DMS 273 (cell line): ENCODE results near the gene IPO11.
"Not testable (repeated sequence)": the region's sequence is repeated elsewhere in the genome, so short reads cannot be mapped to it uniquely, and the experiment has no call there.

Source experiments
- DNase-seq: peaks from one replicate; lab custom pipeline; 2025; ENCODE audit not compliant: unreplicated experiment; lab: John Stamatoyannopoulos, UW

Gene IPO11

DNA sequence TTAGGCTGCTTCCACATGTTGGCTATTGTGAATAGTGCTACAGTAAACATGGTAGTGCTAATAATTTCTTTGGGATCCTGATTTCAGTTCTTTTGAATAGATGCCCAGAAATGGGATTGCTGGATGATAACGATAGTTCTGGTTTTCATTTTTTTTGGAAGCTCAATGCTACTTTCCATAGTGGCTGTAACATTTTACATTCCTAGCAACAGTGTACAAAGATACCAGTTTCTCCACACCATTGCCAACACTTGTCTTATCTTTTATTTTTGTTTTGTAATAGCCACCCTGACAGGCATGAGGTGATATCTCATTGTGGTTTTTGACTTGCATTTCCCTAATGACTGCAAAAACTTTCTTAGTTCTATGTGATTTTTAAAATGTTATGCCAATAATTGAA, 97.2 kb downstream of the IPO11 start:
- DNase-seq, result no peak

DNA sequence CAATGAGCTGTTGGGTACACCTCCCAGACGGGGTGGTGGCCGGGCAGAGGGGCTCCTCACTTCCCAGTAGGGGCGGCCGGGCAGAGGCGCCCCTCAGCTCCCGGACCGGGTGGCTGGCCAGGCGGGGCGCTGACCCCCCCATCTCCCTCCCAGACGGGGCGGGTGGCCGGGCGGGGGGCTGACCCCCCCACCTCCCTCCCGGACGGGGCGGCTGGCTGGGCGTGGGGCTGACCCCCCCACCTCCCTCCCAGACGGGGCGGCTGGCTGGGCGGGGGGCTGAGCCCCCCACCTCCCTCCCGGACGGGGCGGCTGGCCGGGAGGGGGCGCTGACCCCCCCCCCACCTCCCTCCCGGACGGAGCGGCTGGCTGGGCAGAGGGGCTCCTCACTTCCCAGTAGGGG, 100.5 kb downstream of the IPO11 start:
- not testable (repeated sequence) for DNase-seq

DNA sequence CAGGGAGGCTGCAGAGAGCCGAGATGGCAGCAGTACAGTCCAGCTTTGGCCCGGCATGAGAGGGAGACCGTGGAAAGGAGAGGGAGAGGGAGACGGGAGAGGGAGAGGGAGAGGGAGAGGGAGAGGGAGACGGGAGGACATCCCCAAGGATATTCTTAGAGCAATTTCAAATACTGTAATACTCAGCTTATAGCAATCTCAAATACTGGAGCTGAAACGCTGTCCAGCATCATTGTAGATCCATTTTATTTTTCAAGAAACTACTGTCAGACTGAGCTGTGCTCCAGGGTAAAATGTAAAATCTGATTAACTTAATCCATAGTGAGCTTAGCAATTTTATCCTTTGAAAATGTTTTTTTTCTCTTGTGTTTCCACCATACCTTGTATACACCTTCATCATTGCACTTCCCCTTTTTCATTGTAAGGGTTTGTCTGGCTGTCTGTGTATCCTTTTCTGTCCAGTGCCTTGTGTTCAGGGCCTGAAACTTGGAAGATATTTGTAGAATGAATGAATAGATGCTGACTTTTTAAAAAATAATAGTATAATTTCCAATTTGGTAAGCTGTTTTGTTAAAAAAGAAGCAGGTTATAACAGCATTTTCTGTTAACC, 102.1 kb downstream of the IPO11 start:
- no peak for DNase-seq

DNA sequence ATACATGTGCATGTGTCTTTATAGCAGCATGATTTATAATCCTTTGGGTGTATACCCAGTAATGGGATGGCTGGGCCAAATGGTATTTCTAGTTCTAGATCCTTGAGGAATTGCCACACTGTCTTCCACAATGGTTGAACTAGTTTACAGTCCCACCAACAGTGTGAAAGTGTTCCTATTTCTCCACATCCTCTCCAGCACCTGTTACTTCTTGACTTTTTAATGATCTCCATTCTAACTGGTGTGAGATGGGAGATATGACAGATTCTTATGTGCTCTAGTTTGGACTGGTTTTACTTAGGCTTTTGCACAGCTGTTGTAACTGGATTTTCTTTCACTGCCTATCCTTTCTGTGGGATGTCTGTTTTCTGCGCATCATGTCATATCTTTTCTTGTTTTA, 108.2 kb downstream of the IPO11 start:
- DNase-seq, result not testable (repeated sequence)

DNA sequence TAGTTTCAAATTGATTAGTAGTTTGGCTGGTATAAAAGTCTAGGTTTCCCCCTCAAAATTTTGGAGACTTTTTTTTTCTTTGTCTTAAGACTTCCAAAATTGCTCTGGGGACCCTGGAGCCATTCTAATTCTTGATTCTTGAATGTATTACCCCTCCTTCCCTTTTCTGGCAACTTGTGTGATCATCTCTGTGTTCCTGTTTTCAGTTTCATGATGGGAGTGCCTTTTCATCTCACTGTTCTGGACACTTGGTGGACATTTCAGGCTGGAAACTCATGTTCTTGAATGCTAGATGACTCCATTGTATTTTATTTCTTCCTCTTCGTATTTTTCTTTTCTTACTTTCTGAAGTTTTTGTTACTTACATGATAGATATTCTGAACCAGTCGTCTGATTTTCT, 108.8 kb downstream of the IPO11 start:
- no peak for DNase-seq

DNA sequence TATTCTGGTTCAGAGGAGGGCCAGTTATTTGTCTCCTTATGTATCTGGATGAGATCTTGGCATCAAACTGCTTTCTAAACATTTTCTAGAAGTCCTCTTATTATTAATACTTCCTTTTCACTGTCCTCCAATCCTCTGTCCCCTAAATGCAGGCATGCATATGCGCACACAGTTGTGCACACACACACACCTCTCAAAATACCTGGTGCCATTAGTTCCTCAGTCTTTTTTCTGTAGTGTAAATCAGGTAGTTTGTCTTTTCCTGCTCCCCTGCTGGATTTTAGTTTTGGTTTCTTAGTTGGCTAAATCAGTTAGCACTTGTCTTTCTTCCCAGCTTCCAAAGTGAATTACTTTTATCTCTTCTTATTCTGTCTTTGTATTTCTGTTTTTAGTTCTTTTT, 110.2 kb downstream of the IPO11 start:
- no peak for DNase-seq

DNA sequence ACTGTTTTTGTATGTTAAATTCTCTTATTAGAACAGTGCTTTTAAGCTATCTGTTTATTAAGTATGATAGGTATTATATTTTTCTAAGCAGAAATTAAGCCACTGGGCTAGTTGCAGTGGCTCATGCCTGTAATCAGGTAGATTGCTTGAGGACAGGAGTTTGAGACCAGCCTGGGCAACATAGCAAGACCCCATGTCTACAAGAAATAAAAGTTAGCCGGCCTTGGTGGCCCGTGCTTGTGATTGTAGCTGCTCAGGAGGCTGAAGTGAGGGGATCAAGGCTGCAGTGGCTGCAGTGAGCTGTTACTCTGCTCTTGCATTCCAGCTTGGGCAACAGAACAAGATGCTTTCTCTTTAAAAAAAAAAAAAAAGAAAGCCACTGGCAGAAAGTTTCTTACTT, 121.0 kb downstream of the IPO11 start:
- DNase-seq, result no peak

DNA sequence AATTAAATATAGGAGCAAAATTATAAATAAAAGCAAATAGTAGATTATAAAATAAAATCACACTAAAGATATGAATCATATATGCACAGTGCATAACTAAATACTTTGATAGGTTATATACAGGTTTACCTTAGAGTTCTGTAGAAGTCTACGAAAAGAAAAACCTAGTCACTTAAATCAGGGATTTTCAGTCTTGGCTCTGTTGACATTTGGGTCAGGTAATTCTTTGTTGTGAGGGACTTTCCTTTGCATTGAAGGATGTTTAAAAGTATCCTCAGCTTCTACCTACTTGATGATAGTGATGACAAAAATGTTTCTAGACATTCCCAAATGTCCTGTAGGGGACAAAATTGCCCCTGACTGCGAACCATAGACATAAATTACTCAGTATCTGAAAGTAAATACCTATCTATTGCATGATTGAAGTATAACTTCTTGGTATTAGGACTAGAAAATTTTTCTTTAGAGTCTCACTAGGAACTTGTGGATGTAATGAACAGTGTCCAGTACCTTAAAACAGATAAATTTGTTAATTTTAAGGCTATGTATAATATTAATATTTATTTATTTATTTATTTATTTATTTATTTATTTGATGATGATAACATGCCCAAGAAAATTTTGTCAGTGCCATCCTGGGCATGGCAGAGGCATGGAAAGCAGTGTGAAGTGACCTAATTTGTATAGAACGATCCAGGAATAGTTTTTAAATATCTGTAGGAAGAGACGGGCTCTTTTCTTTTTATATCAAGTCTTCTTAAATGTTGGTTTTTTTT, 122.1 kb downstream of the IPO11 start:
- no peak for DNase-seq

DNA sequence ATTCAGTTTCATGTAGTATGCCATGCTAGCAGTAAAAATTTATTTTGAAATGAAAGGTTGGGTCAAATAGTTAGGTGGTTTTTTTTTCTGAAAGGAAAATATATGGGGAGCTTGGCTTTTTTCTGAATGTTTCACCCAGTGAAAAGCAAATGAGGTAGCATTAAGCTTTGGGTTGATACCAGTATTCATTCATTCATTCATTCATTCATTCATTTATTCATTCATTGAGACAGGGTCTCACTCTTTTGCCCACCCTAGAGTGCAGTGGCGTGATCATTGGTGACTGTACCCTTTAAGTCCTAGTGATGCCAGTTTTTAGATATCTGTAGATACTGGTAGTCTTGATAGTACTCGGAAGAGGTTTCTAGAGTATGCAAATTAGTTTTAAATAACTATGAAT, 123.7 kb downstream of the IPO11 start:
- DNase-seq, result no peak

DNA sequence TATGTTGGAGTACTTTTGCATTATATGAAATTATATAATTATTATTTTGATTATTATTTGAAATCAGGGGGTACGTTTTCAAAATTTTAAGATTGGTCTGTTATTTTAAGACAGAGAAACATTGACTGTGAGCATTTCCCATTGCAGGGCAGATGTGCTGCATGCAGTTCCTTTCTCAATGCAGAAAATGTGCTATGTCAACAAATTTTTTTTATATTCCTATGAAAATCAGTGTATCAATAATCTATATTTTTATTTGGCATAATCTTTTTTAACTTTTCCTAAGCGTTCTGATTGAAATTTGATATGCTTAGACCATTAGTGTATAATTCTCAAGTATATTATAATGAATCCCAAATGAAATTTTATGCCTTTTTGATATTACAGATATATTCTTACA, 124.2 kb downstream of the IPO11 start:
- DNase-seq, result no peak

DNA sequence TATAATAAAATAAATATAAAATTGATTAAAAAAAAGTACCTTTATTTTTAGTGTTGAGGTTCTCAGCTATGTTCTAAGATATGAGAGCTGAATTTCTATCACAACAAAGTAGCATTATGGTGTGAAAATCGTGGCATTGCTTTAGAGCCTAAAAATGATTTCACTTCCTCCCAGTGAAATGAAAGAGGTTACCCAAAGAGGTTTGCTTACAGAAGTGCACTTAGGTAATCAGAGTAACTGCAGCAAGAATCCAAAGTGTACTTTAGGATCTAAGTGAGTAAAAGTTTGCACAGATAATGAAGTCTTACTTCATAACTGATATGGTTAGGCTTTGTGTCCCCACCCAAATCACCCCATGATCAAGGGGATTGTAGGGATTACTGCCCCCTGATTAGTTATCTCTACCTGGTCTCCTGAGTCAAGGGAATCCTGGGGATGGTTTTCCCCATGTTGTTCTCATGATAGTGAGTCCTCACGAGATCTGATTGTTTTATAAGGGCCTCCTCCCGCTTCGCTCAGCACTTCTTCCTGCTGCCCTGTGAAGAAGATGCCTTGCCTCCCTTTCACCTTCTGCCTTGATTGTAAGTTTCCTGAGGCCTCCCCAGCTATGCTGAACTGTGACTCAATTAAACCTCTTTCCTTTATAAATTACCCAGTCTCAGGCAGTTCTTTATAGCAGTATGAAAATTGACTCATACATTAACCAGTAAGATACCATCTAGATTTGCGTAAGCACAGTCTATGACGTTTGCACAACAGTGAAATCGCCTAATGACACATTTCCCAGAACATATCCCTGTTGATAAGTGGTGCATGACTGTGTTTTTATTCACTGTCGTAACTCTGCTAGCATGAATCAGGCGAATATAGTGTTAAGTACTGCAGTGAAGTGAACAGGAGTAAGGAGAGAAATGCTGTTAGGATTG, 125.7 kb downstream of the IPO11 start:
- no peak for DNase-seq

DNA sequence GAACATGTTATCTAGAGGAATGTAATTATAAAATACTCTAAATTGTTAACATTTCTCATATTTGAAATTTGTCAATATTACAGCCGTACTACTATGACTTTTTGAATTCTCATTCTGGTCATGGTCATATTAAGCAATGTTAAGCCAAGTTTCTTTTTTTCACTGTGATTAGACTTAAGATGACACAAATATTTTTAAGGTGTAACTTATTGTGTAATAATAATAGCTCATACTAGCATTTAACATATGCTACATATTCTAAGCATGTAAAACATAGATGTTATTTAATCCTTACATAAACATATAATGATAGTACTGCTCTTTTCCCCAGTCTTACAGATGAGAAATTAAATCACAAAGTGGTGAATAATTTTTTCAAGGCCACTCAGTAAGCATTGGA, 130.2 kb downstream of the IPO11 start:
- DNase-seq, result no peak

DNA sequence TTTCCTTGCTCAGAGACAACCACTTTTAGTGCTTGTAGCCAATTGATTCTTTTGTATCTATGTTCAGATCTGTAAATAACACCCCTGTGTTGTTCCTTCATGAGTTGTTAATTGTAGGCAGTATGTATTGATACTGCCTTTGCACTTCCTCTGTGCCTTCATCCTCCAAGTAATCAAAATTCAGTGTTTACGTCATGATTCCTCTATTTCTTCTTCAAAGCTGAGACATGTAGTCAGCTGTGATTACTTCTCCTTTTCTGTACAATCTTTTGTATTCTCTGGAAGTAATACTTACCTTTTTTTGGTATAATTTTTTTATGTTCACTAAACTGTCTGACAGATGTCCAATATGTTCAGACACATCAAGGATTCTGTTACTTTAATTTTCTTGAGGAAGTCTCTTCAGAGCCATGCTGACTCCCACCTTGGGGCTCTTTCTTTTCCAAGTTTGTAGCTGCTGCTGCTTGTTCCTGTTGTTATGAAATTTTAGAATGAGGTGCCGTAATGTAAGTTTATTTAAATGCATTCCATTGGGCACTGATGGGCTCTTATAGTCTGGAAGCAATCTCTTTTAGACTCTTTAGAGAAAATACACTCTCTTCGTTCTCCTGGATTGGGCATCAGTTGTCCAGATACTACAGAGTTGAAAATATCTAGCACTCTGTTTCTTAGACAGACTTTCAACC, 135.5 kb downstream of the IPO11 start:
- DNase-seq, result no peak

DNA sequence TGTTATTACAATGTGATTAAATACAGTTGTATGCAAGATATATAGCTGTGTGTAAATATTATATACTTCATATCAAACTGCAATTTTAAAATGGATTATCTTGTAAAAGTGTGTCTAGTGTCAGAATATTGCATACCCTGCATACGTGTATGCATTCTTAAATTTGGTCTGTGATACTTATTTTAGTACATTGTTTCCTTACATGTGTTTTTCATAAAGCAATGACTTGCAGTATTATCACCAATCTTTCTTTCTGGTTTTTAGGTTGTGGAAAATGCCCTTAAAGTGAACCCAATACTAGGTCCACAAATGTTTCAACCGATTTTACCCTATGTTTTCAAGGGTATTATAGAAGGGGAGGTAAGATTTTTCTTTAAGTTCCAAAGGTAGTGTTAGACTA, 137.5 kb downstream of the IPO11 start:
- DNase-seq, result no peak

DNA sequence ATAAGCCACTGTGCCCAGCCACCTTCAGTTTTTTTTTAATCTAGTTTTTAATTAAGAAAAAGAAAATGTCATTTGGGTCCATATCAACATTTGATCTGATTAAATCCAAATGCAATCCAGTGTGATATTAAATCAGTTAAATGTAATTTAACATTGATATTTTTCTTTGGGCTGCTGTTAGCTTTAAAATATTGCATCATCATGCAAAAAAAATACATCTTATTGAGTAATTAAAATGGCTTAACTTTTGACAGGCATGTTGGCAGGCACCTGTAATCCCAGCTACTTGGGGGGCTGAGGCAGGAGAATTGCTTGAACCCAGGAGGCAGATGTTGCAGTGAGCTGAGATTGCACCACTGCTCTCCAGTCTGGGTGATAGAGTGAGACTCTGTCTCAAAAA, 143.4 kb downstream of the IPO11 start:
- no peak for DNase-seq

DNA sequence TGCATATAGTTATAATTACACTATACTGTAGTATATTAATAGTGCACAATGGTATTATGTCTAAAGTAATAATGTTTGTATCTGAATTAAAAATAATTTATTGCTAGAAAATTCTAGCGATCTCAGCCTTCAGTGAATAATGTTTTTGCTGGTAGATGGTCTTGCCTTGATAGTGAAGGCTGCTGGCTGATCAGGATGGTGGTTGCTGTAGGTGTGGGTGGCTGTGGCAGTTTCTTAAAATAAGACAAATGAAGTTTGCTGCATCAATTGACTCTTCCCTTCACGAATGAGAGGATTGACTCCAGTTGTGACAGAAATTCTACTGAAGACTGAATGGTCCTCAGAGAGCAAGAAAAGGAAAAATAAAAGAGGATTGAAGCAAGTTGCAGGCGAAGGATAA, 146.4 kb downstream of the IPO11 start:
- no peak for DNase-seq

DNA sequence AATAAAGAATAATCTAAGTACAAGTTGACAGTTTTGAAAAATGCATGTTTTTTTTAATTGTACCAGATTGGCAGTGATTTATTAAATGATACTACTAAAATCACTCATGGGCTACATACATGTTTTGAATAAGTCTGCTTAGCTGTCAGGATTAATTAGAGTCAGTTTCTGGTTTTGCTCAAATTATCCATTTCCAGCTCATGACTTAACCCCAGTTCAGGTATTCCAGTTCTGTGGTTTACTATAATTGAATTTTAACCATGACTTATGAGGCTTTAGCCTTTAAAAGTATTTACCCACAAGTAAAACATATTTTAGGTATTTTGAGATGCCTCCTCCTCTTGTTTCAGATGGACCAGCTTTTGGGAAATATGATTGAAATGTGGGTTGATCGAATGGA, 148.2 kb downstream of the IPO11 start:
- DNase-seq, result no peak

DNA sequence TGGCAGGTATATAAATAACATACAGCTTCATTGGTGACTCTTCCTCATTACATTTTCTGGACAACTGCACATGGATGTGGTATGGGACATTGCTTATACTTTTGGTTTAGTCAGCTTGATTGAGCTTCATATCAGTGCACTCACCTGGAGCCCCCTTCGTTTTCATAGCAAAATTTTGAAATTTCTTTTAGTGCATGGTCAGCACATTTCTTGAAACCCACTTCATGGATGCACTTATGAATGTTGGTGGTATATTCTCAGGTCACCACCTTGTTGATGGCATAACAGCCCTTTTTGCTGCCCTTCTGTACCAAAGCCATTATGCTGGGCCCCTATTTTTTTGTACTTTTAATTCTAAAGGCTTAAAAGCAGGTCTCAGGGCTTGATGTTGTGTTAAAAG, 149.3 kb downstream of the IPO11 start:
- DNase-seq, result no peak

DNA sequence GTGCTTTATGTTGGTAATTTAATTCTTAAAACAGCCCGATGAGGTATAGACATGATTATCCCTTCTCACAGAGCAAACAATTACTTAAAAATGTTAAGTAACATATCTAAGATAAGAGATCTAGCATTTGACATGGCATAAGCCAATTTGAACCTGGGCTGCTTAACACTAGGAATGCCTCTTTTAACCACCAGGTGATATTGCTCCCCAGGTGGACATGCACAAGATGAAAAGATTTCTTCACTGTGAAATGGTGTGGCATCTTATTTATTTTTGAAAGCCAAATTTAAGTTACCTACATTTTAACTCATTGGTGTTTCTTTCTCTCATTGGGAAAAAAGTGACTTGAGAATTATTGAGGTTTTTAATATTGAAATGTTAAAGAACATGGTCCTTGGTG, 150.3 kb downstream of the IPO11 start:
- DNase-seq, result no peak

DNA sequence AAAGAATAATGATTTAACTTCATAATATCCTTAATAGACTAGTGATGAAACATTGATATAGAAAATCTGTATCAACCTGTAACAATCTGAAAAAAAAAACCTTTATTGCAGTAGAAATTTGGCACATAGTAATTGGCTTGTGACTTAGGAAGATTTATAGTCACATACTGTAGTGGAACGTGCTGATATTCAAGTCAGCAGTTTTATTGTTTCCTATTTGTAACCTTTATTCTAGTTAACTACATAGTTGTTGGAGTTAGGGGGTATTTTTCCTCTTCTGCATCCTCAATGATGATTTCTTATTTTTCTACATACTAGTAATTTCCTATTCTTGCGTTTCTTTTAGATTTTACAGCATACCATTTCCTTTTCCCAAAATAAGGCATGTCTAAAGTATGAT, 151.5 kb downstream of the IPO11 start:
- no peak for DNase-seq

DNA sequence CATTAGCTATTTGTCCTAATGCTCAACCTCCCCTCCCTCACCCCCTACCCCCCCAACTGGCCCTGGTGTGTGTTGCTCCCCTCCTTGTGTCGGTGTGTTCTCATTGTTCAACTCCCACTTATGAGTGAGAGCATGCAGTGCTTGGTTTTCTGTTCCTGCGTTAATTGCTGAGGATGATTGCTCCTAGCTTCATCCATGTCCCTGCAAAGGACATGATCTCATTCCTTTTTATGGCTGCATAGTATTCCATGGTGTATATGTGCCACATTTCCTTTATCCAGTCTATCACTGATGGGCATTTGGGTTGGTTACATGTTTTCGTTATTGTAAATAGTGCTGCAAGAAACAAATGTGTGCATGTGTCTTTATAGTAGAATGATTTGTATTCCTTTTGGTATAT, 153.2 kb downstream of the IPO11 start:
- not testable (repeated sequence) for DNase-seq
